Peyer's patch (tissue), 4 donors: ENCODE measurements around the gene OR13J1.

Source experiments
- POLR2A ChIP-seq, 2 donors: fragments of 450-650 bp; IDR thresholded peaks; one replicate each; pipeline ENCODE4 v1.5.1; 2017; ENCODE audit warnings: antibody characterized with exemption in 2 of 2, mild to moderate bottlenecking in 2 of 2, moderate library complexity in 2 of 2
- TF ChIP-seq, protein P1 (sequence below), 6 experiments: fragments of 450-650 bp in 4 of 6; fragments of 200-600 bp in 2 of 6; sonication (generic) in 1 of 6; IDR thresholded peaks; one replicate each; pipeline ENCODE4 v1.5.1; 2017 to 2019; ENCODE audit warnings: antibody characterized with exemption in 6 of 6, mild to moderate bottlenecking in 3 of 6, moderate library complexity in 1 of 6

GRCh38 chr9:35847792-35848572 lies 22.2 kb downstream of the OR13J1 start:
- TF ChIP-seq, protein P1, sequence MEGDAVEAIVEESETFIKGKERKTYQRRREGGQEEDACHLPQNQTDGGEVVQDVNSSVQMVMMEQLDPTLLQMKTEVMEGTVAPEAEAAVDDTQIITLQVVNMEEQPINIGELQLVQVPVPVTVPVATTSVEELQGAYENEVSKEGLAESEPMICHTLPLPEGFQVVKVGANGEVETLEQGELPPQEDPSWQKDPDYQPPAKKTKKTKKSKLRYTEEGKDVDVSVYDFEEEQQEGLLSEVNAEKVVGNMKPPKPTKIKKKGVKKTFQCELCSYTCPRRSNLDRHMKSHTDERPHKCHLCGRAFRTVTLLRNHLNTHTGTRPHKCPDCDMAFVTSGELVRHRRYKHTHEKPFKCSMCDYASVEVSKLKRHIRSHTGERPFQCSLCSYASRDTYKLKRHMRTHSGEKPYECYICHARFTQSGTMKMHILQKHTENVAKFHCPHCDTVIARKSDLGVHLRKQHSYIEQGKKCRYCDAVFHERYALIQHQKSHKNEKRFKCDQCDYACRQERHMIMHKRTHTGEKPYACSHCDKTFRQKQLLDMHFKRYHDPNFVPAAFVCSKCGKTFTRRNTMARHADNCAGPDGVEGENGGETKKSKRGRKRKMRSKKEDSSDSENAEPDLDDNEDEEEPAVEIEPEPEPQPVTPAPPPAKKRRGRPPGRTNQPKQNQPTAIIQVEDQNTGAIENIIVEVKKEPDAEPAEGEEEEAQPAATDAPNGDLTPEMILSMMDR (IDR thresholded peaks at IDR 0.05): no peak
- TF ChIP-seq POLR2A (IDR thresholded peaks at IDR 0.05): no peak
